HG03442 (cell line): Measurements from ENCODE around the gene IST1.
A peak's percentile ranks its signal among the peaks of the same experiment; 100 is the strongest.
"Not testable (repeated sequence)": the region's sequence is repeated elsewhere in the genome, so short reads cannot be mapped to it uniquely, and the experiment has no call there.

Experiments
- ATAC-seq: cut with Tn5 transposase; IDR thresholded peaks from one replicate; pipeline ENCODE4 v1.9.1; 2021; ENCODE audit warnings: mild to moderate bottlenecking, moderate library complexity; ENCODE audit not compliant: unreplicated experiment

The IST1 gene

GRCh38 chr16:71894921-71895678 is at the start of gene IST1:
Gene IST1, plus strand, starts transcription at chr16:71895531. Its CDS starts 20,110 bp downstream, at chr16:71915641.
- peak; percentile 83 for ATAC-seq

- peak; percentile 72 for ATAC-seq
Observed at GRCh38 chr16:71845639-71846430, 49.5 kb upstream of the IST1 start, which contains the start of gene ATXN1L. Gene ATXN1L, plus strand, starts transcription at chr16:71845976. Its CDS starts 3,765 bp downstream, at chr16:71849741.

- ATAC-seq, result no peak
Observed at GRCh38 chr16:71846431-71846830, 48.9 kb upstream of the IST1 start.

GRCh38 chr16:71847096-71847495 is 48.2 kb upstream of the IST1 start:
- ATAC-seq, result no peak

GRCh38 chr16:71848622-71849021 is 46.7 kb upstream of the IST1 start:
- ATAC-seq, result no peak

GRCh38 chr16:71851746-71852145 is 43.6 kb upstream of the IST1 start:
- ATAC-seq, result no peak

- ATAC-seq, result no peak
Observed at GRCh38 chr16:71852158-71852557, 43.2 kb upstream of the IST1 start.

GRCh38 chr16:71852561-71852960 is 42.8 kb upstream of the IST1 start:
- ATAC-seq, result no peak

GRCh38 chr16:71853413-71853812 is 41.9 kb upstream of the IST1 start:
- peak; percentile 59 for ATAC-seq

- no peak for ATAC-seq
Observed at GRCh38 chr16:71854369-71854948, 40.9 kb upstream of the IST1 start.

- no peak for ATAC-seq
Observed at GRCh38 chr16:71855937-71856662, 39.2 kb upstream of the IST1 start.

- no peak for ATAC-seq
Observed at GRCh38 chr16:71859762-71860521, 35.4 kb upstream of the IST1 start.

- ATAC-seq, result no peak
Observed at GRCh38 chr16:71863995-71864394, 31.3 kb upstream of the IST1 start.

GRCh38 chr16:71865173-71865863 is 30.0 kb upstream of the IST1 start:
- no peak for ATAC-seq

GRCh38 chr16:71867175-71867574 is 28.2 kb upstream of the IST1 start:
- ATAC-seq, result not testable (repeated sequence)

GRCh38 chr16:71867939-71868338 is 27.4 kb upstream of the IST1 start:
- no peak for ATAC-seq

- no peak for ATAC-seq
Observed at GRCh38 chr16:71869089-71869488, 26.2 kb upstream of the IST1 start.

GRCh38 chr16:71870818-71871217 is 24.5 kb upstream of the IST1 start:
- ATAC-seq, result no peak

GRCh38 chr16:71873199-71873598 is 22.1 kb upstream of the IST1 start:
- no peak for ATAC-seq

GRCh38 chr16:71878911-71879310 is 16.4 kb upstream of the IST1 start:
- ATAC-seq, result no peak
